H9 (cell line): ENCODE results near the gene CAPG. TPM values are rescaled to one million over a fixed set of nuclear protein-coding genes. Genes with fewer than 3 reads are reported as not detected.

Experiments
- DNase-seq: peaks from one replicate; pipeline ENCODE4 v3.0.0-alpha.2; 2017
- H2AFZ ChIP-seq: one replicate; pipeline ENCODE4 v1.6.1; 2013; ENCODE audit warnings: mild to moderate bottlenecking, low read length, control low read depth, moderate library complexity
- H2AK5ac ChIP-seq: 2 replicates; pipeline ENCODE4 v1.6.1; 2013; ENCODE audit warnings: low read length, control low read depth, mixed read lengths; ENCODE audit not compliant: insufficient read length
- H2BK120ac ChIP-seq: one replicate; pipeline ENCODE4 v1.6.1; 2013; ENCODE audit warnings: low read depth, mild to moderate bottlenecking, low read length, control low read depth, inconsistent platforms; ENCODE audit not compliant: poor library complexity, severe bottlenecking
- H2BK12ac ChIP-seq: 2 replicates; pipeline ENCODE4 v1.6.1; 2013; ENCODE audit warnings: low read length, control low read depth, mixed read lengths, low read depth; ENCODE audit not compliant: insufficient read length
- H2BK15ac ChIP-seq: 2 replicates; pipeline ENCODE4 v1.6.1; 2013; ENCODE audit warnings: low read depth, low read length, control low read depth
- H2BK20ac ChIP-seq: one replicate; pipeline ENCODE4 v1.6.1; 2013; ENCODE audit warnings: low read depth, mild to moderate bottlenecking, low read length, control low read depth, inconsistent platforms; ENCODE audit not compliant: poor library complexity, severe bottlenecking
- H2BK5ac ChIP-seq: 2 replicates; pipeline ENCODE4 v1.6.1; 2013; ENCODE audit warnings: low read length, control low read depth, mixed read lengths; ENCODE audit not compliant: insufficient read length
- H3K14ac ChIP-seq: 2 replicates; pipeline ENCODE4 v1.6.1; 2013; ENCODE audit warnings: low read length, control low read depth; ENCODE audit not compliant: insufficient read depth
- H3K18ac ChIP-seq: 2 replicates; pipeline ENCODE4 v1.6.1; 2013; ENCODE audit warnings: low read depth, mild to moderate bottlenecking, mixed read lengths, low read length, control low read depth; ENCODE audit not compliant: insufficient read length
- H3K23ac ChIP-seq: 2 replicates; pipeline ENCODE4 v1.6.1; 2013; ENCODE audit warnings: low read length, control low read depth, mixed read lengths, low read depth; ENCODE audit not compliant: insufficient read length
- H3K23me2 ChIP-seq: 2 replicates; pipeline ENCODE4 v1.6.1; 2013; ENCODE audit warnings: low read depth, mild to moderate bottlenecking, mixed read lengths, low read length, control low read depth; ENCODE audit not compliant: insufficient read length, poor library complexity, severe bottlenecking
- H3K27ac ChIP-seq: 2 replicates; pipeline ENCODE4 v1.5.1; 2013; ENCODE audit warnings: low read length, control low read depth, mixed read lengths, low read depth; ENCODE audit not compliant: insufficient read length
- H3K27me3 ChIP-seq: 2 replicates; pipeline ENCODE4 v1.6.1; 2013; ENCODE audit warnings: low read length, control low read depth, inconsistent platforms; ENCODE audit not compliant: insufficient read depth
- H3K4ac ChIP-seq: 2 replicates; pipeline ENCODE4 v1.6.1; 2013; ENCODE audit warnings: low read depth, mild to moderate bottlenecking, control low read depth, inconsistent platforms, low read length, moderate library complexity
- H3K4me1 ChIP-seq: 2 replicates; pipeline ENCODE4 v1.6.1; 2013; ENCODE audit warnings: low read length, control low read depth, inconsistent platforms; ENCODE audit not compliant: insufficient read depth
- H3K4me2 ChIP-seq: 2 replicates; pipeline ENCODE4 v1.6.1; 2013; ENCODE audit warnings: low read length, control low read depth, mixed read lengths; ENCODE audit not compliant: insufficient read length, insufficient read depth
- H3K56ac ChIP-seq: 2 replicates; pipeline ENCODE4 v1.6.1; 2013; ENCODE audit warnings: low read depth, mild to moderate bottlenecking, mixed read lengths, low read length, control low read depth; ENCODE audit not compliant: insufficient read length
- H3K79me1 ChIP-seq: 2 replicates; pipeline ENCODE4 v1.6.1; 2013; ENCODE audit warnings: low read depth, mild to moderate bottlenecking, moderate library complexity, low read length, control low read depth, inconsistent platforms; ENCODE audit not compliant: insufficient read depth, poor library complexity, severe bottlenecking
- H3K79me2 ChIP-seq: 2 replicates; pipeline ENCODE4 v1.6.1; 2013; ENCODE audit warnings: low read length, control low read depth, inconsistent platforms; ENCODE audit not compliant: insufficient read depth
- H3K9ac ChIP-seq: 2 replicates; pipeline ENCODE4 v1.6.1; 2013; ENCODE audit warnings: low read length, control low read depth, mixed read lengths; ENCODE audit not compliant: insufficient read length; ENCODE audit errors: extremely low read depth
- H3K9me3 ChIP-seq: one replicate; pipeline ENCODE4 v1.6.1; 2013; ENCODE audit warnings: low read depth, low read length, inconsistent platforms; ENCODE audit not compliant: control insufficient read depth
- H3T11ph ChIP-seq: one replicate; pipeline ENCODE4 v1.6.1; 2013; ENCODE audit warnings: mild to moderate bottlenecking, low read length, control low read depth, inconsistent platforms
- H4K20me1 ChIP-seq: one replicate; pipeline ENCODE4 v1.6.1; 2013; ENCODE audit not compliant: control insufficient read depth, insufficient read length, insufficient read depth
- H4K5ac ChIP-seq: 2 replicates; pipeline ENCODE4 v1.6.1; 2013; ENCODE audit warnings: low read depth, mild to moderate bottlenecking, mixed read lengths, low read length, control low read depth; ENCODE audit not compliant: insufficient read length
- H4K8ac ChIP-seq: replicated peaks from 2 replicates; pipeline ENCODE4 v1.6.1; 2013; ENCODE audit warnings: low read length, control low read depth, mixed read lengths, low read depth; ENCODE audit not compliant: insufficient read length
- H4K91ac ChIP-seq: 2 replicates; pipeline ENCODE4 v1.6.1; 2013; ENCODE audit warnings: low read depth, mild to moderate bottlenecking, moderate library complexity, mixed read lengths, low read length, control low read depth; ENCODE audit not compliant: insufficient read length
- H3K27ac Mint-ChIP-seq, 3 experiments: 2 replicates in 2 of 3; 3 replicates in 1 of 3; pipeline ENCODE4 v1.8.0; 2020 to 2021; ENCODE audit warnings: mixed read lengths in 3 of 3, mild to moderate bottlenecking in 1 of 3, moderate library complexity in 1 of 3
- H3K27me3 Mint-ChIP-seq: 2 replicates; pipeline ENCODE4 v1.8.0; 2021; ENCODE audit warnings: low read depth, mild to moderate bottlenecking, moderate library complexity, mixed read lengths
- H3K36me3 Mint-ChIP-seq, 3 experiments: 2 replicates in 2 of 3; 3 replicates in 1 of 3; pipeline ENCODE4 v1.8.0; 2020 to 2021; ENCODE audit warnings: low read depth in 3 of 3, mixed read lengths in 3 of 3; ENCODE audit not compliant: insufficient read depth in 1 of 3
- H3K4me1 Mint-ChIP-seq, 2 experiments: 2 replicates each; pipeline ENCODE4 v1.8.0; 2020; ENCODE audit warnings: mixed read lengths in 2 of 2
- H3K4me3 Mint-ChIP-seq, 2 experiments: 2 replicates in 1 of 2; 3 replicates in 1 of 2; pipeline ENCODE4 v1.8.0; 2020 to 2021; ENCODE audit warnings: mild to moderate bottlenecking in 2 of 2, mixed read lengths in 2 of 2, moderate library complexity in 1 of 2
- H3K9me3 Mint-ChIP-seq, 2 experiments: 2 replicates in 1 of 2; 3 replicates in 1 of 2; pipeline ENCODE4 v1.8.0; 2020; ENCODE audit warnings: mild to moderate bottlenecking in 2 of 2, mixed read lengths in 2 of 2, moderate library complexity in 1 of 2
- total RNA-seq: library from RNA; stranded (reverse); gene quantifications from 2 replicates; pipeline ENCODE4 v1.2.1, GENCODE V29; 2021
- TF ChIP-seq, protein P1 (sequence below): fragments of 200-600 bp; sonication (generic); conservative IDR thresholded peaks from 3 replicates; pipeline ENCODE4 v1.8.0; 2021; ENCODE audit warnings: antibody characterized with exemption, mild to moderate bottlenecking

CAPG gene
- total RNA-seq, 1 experiment from 2014 or later, result 72.8 TPM

DNA sequence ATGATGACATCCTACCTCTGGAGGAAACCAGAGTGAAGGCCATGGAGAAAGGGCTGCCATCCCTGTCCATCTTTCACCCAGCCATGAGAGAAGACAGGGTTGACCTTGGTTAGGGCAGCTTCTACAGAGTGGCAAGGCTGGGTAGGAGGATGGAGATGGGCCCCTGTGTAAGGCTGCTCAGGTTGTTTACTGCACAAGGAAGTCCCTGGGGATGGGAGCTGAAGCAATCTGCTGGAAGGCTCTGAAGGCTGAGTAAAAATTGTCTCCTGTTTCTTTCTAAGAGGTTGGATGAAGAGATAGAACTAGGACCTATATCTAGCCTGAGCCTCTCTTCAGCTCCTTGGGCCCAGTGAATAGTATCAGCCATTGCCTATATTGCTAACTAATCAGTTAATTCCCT lies 41.2 kb downstream of the CAPG start:
- Histone ChIP-seq H3K56ac (no peak overlapping the region), H3K4me1 (no peaks in the 10 kb centered on the region), H2BK12ac (no peak overlapping the region), H3K4ac (no peak overlapping the region), H3K79me1 (no peaks in the 10 kb centered on the region), H2BK5ac (no peak overlapping the region), H3K14ac (no peak overlapping the region), H2BK20ac (no peak overlapping the region), H2BK120ac (no peak overlapping the region), H3T11ph (no peak overlapping the region), H2AFZ (no peak overlapping the region), H3K27me3 (no peaks in the 10 kb centered on the region), H4K8ac (peak overlapping the region; percentile 32), H3K23me2 (no peaks in the 10 kb centered on the region), H3K23ac (no peak overlapping the region), H2BK15ac (no peak overlapping the region), H3K79me2 (no peaks in the 10 kb centered on the region), H3K18ac (no peak overlapping the region), H3K9me3 (no peaks in the 10 kb centered on the region), H4K5ac (no peak overlapping the region), H3K4me2 (no peak overlapping the region), H2AK5ac (no peak overlapping the region), H4K91ac (no peak overlapping the region), H3K27ac (no peak overlapping the region), H3K9ac (no peak overlapping the region), H4K20me1 (no peaks in the 10 kb centered on the region)
- Mint-ChIP-seq H3K4me1 (no peaks in the 10 kb centered on the region), H3K27ac (no peak overlapping the region), H3K36me3 (peaks cover 0 to 11% (median 9%) of the 10 kb centered on the region in 3 experiments; a peak in 4 of 7 replicates), H3K9me3 (no peaks in the 10 kb centered on the region; a peak in 1 of 5 replicates), H3K4me3 (no peak overlapping the region), H3K27me3 (no peaks in the 10 kb centered on the region)
- TF ChIP-seq, protein P1, sequence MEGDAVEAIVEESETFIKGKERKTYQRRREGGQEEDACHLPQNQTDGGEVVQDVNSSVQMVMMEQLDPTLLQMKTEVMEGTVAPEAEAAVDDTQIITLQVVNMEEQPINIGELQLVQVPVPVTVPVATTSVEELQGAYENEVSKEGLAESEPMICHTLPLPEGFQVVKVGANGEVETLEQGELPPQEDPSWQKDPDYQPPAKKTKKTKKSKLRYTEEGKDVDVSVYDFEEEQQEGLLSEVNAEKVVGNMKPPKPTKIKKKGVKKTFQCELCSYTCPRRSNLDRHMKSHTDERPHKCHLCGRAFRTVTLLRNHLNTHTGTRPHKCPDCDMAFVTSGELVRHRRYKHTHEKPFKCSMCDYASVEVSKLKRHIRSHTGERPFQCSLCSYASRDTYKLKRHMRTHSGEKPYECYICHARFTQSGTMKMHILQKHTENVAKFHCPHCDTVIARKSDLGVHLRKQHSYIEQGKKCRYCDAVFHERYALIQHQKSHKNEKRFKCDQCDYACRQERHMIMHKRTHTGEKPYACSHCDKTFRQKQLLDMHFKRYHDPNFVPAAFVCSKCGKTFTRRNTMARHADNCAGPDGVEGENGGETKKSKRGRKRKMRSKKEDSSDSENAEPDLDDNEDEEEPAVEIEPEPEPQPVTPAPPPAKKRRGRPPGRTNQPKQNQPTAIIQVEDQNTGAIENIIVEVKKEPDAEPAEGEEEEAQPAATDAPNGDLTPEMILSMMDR, result no peak
- DNase-seq, result no peak
